MM.1S (cell line): Measurements from ENCODE around the gene PTTG1IP2.

Source experiments
- DNase-seq: peaks from one replicate; pipeline ENCODE4 v3.0.0-alpha.2; 2015
- H2AFZ ChIP-seq: fragments of 300-600 bp; sonication (generic); 2 replicates; pipeline ENCODE4 v1.6.0; 2016; ENCODE audit warnings: antibody characterized with exemption, low read length
- H3F3A ChIP-seq: fragments of 300-600 bp; sonication (generic); 2 replicates; pipeline ENCODE4 v1.6.1; 2016; ENCODE audit warnings: mild to moderate bottlenecking, antibody characterized with exemption, low read length, moderate library complexity, mixed read lengths; ENCODE audit not compliant: insufficient read depth
- H3K27ac ChIP-seq: fragments of 300-600 bp; sonication (generic); 2 replicates; pipeline ENCODE4 v1.5.1; 2016; ENCODE audit warnings: mild to moderate bottlenecking, low read length
- H3K27me3 ChIP-seq: fragments of 300-600 bp; sonication (generic); replicated peaks from 2 replicates; pipeline ENCODE4 v1.6.0; 2016; ENCODE audit warnings: low read length; ENCODE audit not compliant: insufficient read depth
- H3K36me3 ChIP-seq: fragments of 300-600 bp; sonication (generic); replicated peaks from 2 replicates; pipeline ENCODE4 v1.6.1; 2016; ENCODE audit warnings: mild to moderate bottlenecking, low read length, mixed read lengths; ENCODE audit not compliant: insufficient read depth
- H3K4me1 ChIP-seq: fragments of 300-600 bp; sonication (generic); 2 replicates; pipeline ENCODE4 v1.6.1; 2016; ENCODE audit warnings: low read length, mixed read lengths
- H3K4me2 ChIP-seq: fragments of 300-600 bp; sonication (generic); 2 replicates; pipeline ENCODE4 v1.6.0; 2016; ENCODE audit warnings: low read depth, low read length
- H3K4me3 ChIP-seq: fragments of 300-600 bp; sonication (generic); 2 replicates; pipeline ENCODE4 v1.5.1; 2016; ENCODE audit warnings: low read length, mixed read lengths
- H3K79me2 ChIP-seq: fragments of 300-600 bp; sonication (generic); 2 replicates; pipeline ENCODE4 v1.6.1; 2016; ENCODE audit warnings: mixed run types, low read length, mixed read lengths
- H3K9ac ChIP-seq: fragments of 300-600 bp; sonication (generic); 2 replicates; pipeline ENCODE4 v1.6.1; 2016; ENCODE audit warnings: low read length, mixed read lengths
- H3K9me2 ChIP-seq: fragments of 300-600 bp; sonication (generic); replicated peaks from 2 replicates; pipeline ENCODE4 v1.6.1; 2016; ENCODE audit warnings: mild to moderate bottlenecking, low read length, mixed read lengths; ENCODE audit not compliant: insufficient read depth
- H3K9me3 ChIP-seq: fragments of 300-600 bp; sonication (generic); replicated peaks from 2 replicates; pipeline ENCODE4 v1.6.1; 2016; ENCODE audit warnings: mild to moderate bottlenecking, low read length, mixed read lengths; ENCODE audit not compliant: insufficient read depth
- H4K20me1 ChIP-seq: fragments of 300-600 bp; sonication (generic); 2 replicates; pipeline ENCODE4 v1.6.1; 2016; ENCODE audit warnings: mild to moderate bottlenecking, low read length, moderate library complexity, mixed read lengths; ENCODE audit not compliant: insufficient read depth
- EZH2 ChIP-seq: fragments of 300-600 bp; sonication (generic); optimal IDR thresholded peaks from 2 replicates; pipeline ENCODE3; 2017; ENCODE audit warnings: low read depth, mild to moderate bottlenecking, antibody characterized with exemption, low read length, mixed read lengths
- EZH2phosphoT487 ChIP-seq: fragments of 300-600 bp; sonication (generic); IDR thresholded peaks from 2 replicates; pipeline ENCODE4 v1.6.1; 2018; ENCODE audit warnings: antibody characterized with exemption, low read length
- TF ChIP-seq, protein P1 (sequence below): fragments of 300-600 bp; sonication (generic); IDR thresholded peaks from 2 replicates; pipeline ENCODE4 v1.5.1; 2016; ENCODE audit warnings: antibody characterized with exemption, low read length, mixed read lengths

Gene PTTG1IP2

DNA sequence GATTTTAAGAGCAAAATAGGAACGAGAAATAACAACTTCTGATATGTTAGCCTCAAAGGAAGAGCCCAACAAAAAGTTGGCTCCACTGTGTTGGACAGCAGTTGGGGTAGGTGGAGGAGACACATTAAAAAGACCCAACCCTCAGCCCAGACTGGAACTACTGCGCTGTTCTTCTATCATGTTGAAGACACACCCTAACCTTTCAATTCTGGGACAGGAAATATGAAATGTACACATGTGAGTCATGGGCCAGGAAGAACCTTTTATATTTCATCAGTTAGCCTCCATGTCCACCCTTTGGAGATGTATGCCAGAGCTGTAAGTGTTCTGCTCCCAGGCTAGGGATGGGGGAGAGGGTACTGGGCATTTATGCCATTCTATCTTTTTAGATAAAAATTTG is 44.1 kb upstream of the PTTG1IP2 start:
- Histone ChIP-seq H3K9ac (no peak overlapping the region), H3K4me1 (peaks cover 20% of the 10 kb centered on the region), H3K4me3 (no peak overlapping the region), H3K9me3 (no peaks in the 10 kb centered on the region), H3K79me2 (no peaks in the 10 kb centered on the region), H3K27me3 (no peaks in the 10 kb centered on the region), H3K36me3 (no peaks in the 10 kb centered on the region), H2AFZ (no peak overlapping the region), H4K20me1 (no peaks in the 10 kb centered on the region), H3K27ac (no peak overlapping the region), H3K4me2 (peak overlapping the region; percentile 6; the same call in 1 of the 2 replicates), H3K9me2 (no peaks in the 10 kb centered on the region), H3F3A (peaks cover 4% of the 10 kb centered on the region; the same call in 1 of the 2 replicates)
- TF ChIP-seq, protein P1, sequence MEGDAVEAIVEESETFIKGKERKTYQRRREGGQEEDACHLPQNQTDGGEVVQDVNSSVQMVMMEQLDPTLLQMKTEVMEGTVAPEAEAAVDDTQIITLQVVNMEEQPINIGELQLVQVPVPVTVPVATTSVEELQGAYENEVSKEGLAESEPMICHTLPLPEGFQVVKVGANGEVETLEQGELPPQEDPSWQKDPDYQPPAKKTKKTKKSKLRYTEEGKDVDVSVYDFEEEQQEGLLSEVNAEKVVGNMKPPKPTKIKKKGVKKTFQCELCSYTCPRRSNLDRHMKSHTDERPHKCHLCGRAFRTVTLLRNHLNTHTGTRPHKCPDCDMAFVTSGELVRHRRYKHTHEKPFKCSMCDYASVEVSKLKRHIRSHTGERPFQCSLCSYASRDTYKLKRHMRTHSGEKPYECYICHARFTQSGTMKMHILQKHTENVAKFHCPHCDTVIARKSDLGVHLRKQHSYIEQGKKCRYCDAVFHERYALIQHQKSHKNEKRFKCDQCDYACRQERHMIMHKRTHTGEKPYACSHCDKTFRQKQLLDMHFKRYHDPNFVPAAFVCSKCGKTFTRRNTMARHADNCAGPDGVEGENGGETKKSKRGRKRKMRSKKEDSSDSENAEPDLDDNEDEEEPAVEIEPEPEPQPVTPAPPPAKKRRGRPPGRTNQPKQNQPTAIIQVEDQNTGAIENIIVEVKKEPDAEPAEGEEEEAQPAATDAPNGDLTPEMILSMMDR: no peak
- no peak for DNase-seq

DNA sequence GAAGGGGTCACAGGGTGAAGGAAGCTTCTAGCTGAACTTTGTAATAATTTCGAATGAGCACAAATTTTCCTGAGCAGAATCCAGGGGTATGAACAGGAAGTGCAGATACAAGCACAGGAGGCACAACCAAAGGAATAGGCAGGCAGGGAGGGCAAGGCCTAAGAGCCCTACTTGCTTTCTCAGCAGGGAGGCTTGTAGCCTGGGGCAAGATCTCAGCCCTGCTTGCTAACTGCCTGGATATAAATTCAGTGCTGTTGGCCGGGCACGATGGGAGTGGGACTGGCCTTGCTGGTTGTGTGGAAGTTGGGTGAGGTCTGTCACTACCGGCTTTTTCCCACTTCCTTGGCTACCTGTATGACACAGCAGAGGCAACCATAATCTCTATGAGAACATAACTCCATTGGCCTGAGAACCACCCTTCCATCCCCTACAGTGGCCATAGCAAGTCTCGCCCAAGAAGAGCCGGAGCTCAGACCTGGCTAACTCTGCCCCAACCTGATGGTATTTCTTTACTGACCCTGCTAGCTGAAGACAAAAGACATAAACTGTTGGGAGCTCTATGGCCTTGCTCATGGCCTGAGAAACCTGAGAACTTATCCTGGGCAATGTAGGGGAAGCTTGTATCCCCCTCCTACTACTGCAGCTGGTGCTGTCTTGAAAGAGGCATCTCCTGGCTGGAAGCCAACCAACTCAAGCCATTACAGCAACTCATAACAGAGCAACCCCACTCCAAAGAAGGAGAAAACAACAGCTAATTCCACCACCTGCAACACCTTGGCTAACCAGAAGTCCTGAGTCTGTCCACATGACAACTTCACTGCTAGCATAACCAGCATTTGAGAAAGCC is 38.6 kb upstream of the PTTG1IP2 start:
- H3F3A ChIP-seq: no peaks in the 10 kb centered on the region
- H3K4me1 ChIP-seq: peaks cover 3% of the 10 kb centered on the region; the same call in 1 of the 2 replicates
- no peaks in the 10 kb centered on the region for H3K9me3 ChIP-seq
- H2AFZ ChIP-seq: no peak overlapping the region
- TF ChIP-seq EZH2phosphoT487 (no peak), EZH2 (no peak)
- TF ChIP-seq, protein P1: no peak
- H3K9ac ChIP-seq: no peak overlapping the region
- DNase-seq: no peak
- H3K4me3 ChIP-seq: no peak overlapping the region
- no peaks in the 10 kb centered on the region for H4K20me1 ChIP-seq
- H3K27ac ChIP-seq: no peak overlapping the region
- H3K4me2 ChIP-seq: no peak overlapping the region
- H3K9me2 ChIP-seq: no peaks in the 10 kb centered on the region
- no peaks in the 10 kb centered on the region for H3K36me3 ChIP-seq
- H3K79me2 ChIP-seq: no peaks in the 10 kb centered on the region
- no peaks in the 10 kb centered on the region for H3K27me3 ChIP-seq

- Histone ChIP-seq H3K27me3 (no peaks in the 10 kb centered on the region), H3K27ac (no peak overlapping the region), H3K9me3 (no peaks in the 10 kb centered on the region), H3F3A (no peaks in the 10 kb centered on the region), H3K79me2 (no peaks in the 10 kb centered on the region), H3K36me3 (no peaks in the 10 kb centered on the region), H3K4me2 (no peak overlapping the region), H4K20me1 (no peaks in the 10 kb centered on the region), H3K4me1 (no peaks in the 10 kb centered on the region), H3K9ac (no peak overlapping the region), H3K4me3 (no peak overlapping the region), H3K9me2 (no peaks in the 10 kb centered on the region), H2AFZ (no peak overlapping the region)
- no peak for DNase-seq
- no peak for TF ChIP-seq EZH2phosphoT487
- no peak for TF ChIP-seq EZH2
- TF ChIP-seq, protein P1: no peak
These were observed 36.7 kb upstream of the PTTG1IP2 start for GRCh38 chr7:90432752-90433151.
